HEK293 (cell line): Measurements from ENCODE around the gene HOXD9.

Experiments used
- CTCF ChIP-seq: fragments of 450-650 bp; formaldehyde crosslinking; IDR thresholded peaks from 2 replicates; pipeline ENCODE4 v1.5.1; 2016; ENCODE audit warnings: missing biosample characterization, missing genetic modification characterization
- MEIS1 ChIP-seq: sonication (generic); formaldehyde crosslinking; IDR thresholded peaks from 2 replicates; pipeline ENCODE4 v1.8.1; 2022; ENCODE audit warnings: missing genetic modification reagents, mild to moderate bottlenecking, borderline replicate concordance
- MYNN ChIP-seq: fragments of 450-650 bp; formaldehyde crosslinking; IDR thresholded peaks from 2 replicates; pipeline ENCODE4 v1.5.1; 2016; ENCODE audit warnings: missing biosample characterization, missing genetic modification characterization, borderline replicate concordance
- TCF7L2 ChIP-seq: IDR thresholded peaks from 2 replicates; pipeline ENCODE4 v1.6.1; 2011; ENCODE audit warnings: low read depth, mild to moderate bottlenecking, inconsistent platforms, low read length, moderate library complexity, borderline replicate concordance
- ZBTB11 ChIP-seq: fragments of 450-650 bp; formaldehyde crosslinking; conservative IDR thresholded peaks from 2 replicates; pipeline ENCODE4 v1.5.1; 2016; ENCODE audit warnings: low read depth, missing biosample characterization, missing genetic modification characterization
- ZNF274 ChIP-seq, 2 experiments: fragments of 200-500 bp in 1 of 2; fragments of 450-650 bp in 1 of 2; sonication (Bioruptor generic) in 1 of 2; formaldehyde crosslinking in 1 of 2; IDR thresholded peaks; 2 replicates each; pipeline versions ENCODE4 v1.5.1 to v1.6.1; 2014 to 2016; ENCODE audit warnings: borderline replicate concordance in 1 of 2, inconsistent platforms in 1 of 2, low read length in 1 of 2, missing biosample characterization in 1 of 2, missing genetic modification characterization in 1 of 2
- ZNF423 ChIP-seq: fragments of 450-650 bp; formaldehyde crosslinking; IDR thresholded peaks from 2 replicates; pipeline ENCODE4 v1.5.1; 2016; ENCODE audit warnings: missing biosample characterization, missing genetic modification characterization
- ZNF530 ChIP-seq: fragments of 450-650 bp; formaldehyde crosslinking; IDR thresholded peaks from 2 replicates; pipeline ENCODE4 v1.5.1; 2016; ENCODE audit warnings: low read depth, missing biosample characterization, missing genetic modification characterization
- ZSCAN18 ChIP-seq: fragments of 450-650 bp; formaldehyde crosslinking; IDR thresholded peaks from 2 replicates; pipeline ENCODE4 v1.5.1; 2016; ENCODE audit warnings: missing biosample characterization, missing genetic modification characterization

GRCh38 chr2:176081837-176082524, 40.5 kb upstream of the HOXD9 start:
- TF ChIP-seq TCF7L2 (no peak), MEIS1 (CRISPR knock-in tag) (no peak), ZNF423 (tag by site-specific recombination) (no peak), ZBTB11 (tag by site-specific recombination) (no peak), ZSCAN18 (no peak), CTCF (no peak), MYNN (tag by site-specific recombination) (no peak), ZNF530 (tag by site-specific recombination) (no peak), ZNF274 (IDR thresholded peaks at IDR 0.05; ENCODE audit: low read length) (no peak), ZNF274 (tag by site-specific recombination; IDR thresholded peaks at IDR 0.05; ENCODE audit: borderline replicate concordance) (no peak)
